Smooth muscle cell of the brain vasculature (primary cell): ENCODE data around the gene SMARCC2.
A peak's percentile ranks its signal among the peaks of the same experiment; 100 is the strongest.
"Not testable (repeated sequence)": the region's sequence is repeated elsewhere in the genome, so short reads cannot be mapped to it uniquely, and the experiment has no call there.

Experiments
- DNase-seq: peaks from one replicate; pipeline ENCODE4 v3.0.0-alpha.2; 2012; ENCODE audit warnings: low read depth, low spot score

The SMARCC2 gene

DNA sequence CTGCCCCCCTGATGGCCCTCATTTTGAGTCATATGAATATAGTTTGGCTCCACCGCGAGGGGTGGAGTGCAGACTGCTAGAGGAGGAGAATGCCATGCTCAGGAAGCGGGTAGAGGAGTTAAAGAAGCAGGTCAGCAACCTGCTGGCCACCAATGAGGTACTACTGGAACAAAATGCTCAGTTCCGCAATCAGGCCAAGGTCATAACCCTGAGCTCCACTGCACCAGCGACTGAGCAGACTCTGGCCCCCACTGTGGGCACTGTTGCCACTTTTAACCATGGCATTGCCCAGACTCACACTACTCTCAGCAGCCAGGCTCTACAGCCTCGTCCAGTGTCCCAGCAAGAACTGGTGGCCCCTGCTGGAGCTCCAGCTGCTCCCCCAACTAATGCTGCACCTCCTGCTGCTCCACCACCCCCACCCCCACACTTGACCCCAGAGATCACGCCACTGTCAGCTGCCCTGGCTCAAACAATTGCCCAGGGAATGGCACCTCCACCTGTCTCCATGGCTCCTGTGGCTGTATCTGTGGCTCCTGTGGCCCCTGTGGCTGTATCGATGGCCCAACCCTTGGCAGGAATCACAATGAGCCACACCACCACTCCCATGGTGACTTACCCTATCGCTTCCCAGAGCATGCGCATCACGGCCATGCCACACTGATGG is 67.9 kb downstream of the SMARCC2 start:
- no peak for DNase-seq

DNA sequence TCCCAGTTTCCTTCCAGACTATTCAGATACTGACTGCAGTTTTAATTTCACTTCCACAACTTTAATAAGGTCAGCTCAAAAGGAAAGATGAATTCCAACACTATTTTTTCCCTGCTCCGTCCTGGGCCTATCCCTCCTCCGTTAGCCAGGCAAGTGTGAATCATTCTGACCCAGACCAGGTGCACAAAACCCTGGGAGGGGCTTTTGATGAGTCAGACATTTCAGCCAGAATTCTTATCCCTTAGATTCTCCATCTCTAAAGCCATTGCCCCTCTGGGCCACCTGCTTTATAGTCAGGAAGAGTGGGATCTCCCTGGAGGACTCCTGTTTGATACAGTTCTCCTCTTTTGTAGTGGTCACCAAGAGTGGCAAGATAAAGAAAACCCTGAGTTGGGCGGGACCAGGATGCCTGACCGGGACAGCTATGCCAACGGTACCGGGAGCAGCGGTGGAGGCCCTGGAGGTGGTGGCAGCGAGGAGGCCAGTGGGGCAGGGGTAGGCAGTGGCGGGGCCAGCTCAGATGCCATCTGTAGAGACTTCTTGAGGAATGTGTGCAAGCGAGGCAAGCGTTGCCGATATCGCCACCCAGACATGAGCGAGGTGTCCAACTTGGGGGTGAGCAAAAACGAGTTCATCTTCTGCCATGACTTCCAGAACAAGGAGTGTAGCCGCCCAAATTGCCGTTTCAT is 69.0 kb downstream of the SMARCC2 start:
- no peak for DNase-seq

DNA sequence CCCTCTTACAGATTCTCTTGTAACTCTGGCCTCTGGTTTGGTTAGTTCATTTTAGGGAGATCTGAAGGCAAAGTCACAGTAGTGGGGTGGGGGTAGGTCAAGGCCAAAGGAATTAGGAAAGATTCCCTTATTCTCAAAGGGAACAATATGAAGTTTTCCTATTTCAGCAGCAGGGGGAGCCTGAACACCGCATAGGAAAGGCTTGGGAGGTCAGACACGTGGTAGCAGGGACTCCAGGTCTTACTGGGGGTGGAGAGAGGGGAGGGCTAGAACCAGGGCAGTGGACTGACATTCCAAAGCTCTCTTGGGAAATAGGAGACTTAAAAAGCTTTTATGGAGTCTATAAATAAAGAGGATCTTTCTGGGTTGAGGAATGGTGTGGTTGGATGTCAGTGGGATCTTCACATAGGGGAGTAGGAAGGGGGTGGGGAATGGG is 69.9 kb downstream of the SMARCC2 start:
- peak; percentile 79 for DNase-seq

DNA sequence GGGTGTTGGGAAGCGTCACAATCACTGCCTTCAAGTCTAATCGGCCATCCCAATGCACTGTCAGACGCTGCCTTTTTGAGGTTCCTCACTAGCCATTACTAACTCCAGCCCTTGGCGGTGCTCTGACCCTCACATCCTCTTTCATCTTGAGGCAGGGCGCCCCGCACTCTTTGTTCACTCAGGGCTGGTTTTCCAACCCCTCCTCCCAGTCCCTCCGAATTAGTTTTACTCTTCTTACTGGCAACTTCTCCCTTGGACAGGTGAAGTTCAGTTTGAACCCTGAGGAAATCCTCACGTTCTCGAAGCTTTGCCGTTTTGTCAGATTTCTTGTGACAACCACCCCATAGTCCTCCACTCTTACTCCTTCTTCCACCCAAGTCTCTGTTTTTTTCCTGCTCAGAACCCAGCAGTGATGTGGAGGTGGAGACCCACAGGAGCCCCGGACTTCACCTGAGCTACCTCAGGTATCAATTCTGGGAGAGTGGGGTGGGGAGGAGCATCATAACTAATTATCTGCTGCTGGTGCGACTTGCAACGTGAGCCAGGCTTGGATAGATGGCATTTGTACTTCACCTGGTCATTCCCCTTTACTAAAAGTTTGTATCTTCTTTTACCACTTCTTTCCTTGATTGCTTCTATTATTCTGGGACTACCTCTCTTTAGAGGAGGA is 70.5 kb downstream of the SMARCC2 start:
- no peak for DNase-seq

DNA sequence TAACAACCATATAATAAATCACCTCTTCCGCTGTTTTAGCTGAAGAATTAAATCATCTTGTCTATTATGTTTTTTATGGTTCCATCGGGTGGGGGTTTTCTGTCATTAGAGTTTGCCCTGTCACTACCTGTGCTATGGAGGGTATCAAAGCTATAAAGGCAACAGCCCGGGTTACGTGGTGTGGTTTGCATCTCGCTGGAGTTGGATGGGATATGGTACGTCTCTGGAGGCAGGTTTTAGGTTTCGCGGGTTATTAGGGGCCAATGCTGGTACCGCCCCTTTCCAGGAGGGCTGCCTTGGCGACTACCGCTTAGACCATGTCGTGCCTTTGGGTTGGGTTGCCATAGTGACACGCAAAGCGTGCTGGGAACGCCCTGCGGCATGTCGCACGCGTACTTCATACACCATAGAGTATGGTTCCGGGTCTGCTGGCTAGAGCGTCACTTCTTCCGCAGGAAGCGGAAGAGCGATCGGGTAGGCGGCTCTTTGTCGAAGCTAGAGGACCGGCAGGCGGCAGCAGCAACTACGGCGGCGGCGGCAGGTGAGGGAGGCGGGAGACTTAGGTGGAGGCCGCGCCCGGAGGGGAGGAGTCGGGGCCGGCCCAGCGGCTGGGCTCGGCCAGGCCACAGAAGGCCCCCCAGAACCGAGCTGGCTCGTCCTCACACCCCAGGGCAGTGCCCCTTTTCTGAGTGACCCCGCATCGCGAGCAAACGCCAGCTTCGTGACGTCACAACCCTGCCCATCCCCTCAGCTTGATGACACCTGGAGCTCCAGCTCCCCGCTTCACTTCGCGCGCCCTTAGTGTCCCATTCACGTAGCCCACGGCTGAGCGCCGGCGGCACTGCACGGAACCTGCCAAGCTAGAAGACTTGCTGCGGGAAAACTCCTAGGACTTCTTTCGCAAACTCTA is 71.2 kb downstream of the SMARCC2 start, which contains the start of gene ZC3H10:
ZC3H10 (plus strand) TSS at position 489 of the 910 bp plus-strand sequence. CDS start 2,297 bp downstream, outside the sequence.
- peak; percentile 98 for DNase-seq

DNA sequence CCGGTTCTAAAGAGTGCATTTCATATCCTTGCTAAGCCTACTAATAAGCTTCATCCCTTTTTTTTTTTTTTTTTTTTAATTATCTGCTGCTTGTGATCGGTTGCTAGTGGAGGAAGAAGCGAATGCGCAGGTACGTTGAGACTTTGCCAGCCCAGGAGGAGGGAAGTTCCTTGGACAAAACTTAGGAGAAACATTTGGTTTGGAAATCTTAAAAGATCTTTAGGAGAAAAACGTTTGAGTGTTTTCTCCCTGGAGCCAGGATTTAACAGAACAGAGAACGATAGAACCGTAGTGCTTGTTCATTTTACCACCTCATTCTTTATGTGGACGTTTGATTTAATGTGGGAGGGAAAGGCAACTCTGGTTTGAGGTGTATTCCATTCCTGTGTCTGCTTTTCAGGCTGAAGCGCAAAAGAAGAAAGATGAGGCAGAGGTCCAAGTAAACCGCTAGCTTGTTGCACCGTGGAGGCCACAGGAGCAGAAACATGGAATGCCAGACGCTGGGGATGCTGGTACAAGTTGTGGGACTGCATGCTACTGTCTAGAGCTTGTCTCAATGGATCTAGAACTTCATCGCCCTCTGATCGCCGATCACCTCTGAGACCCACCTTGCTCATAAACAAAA is 72.1 kb downstream of the SMARCC2 start:
- not testable (repeated sequence) for DNase-seq

DNA sequence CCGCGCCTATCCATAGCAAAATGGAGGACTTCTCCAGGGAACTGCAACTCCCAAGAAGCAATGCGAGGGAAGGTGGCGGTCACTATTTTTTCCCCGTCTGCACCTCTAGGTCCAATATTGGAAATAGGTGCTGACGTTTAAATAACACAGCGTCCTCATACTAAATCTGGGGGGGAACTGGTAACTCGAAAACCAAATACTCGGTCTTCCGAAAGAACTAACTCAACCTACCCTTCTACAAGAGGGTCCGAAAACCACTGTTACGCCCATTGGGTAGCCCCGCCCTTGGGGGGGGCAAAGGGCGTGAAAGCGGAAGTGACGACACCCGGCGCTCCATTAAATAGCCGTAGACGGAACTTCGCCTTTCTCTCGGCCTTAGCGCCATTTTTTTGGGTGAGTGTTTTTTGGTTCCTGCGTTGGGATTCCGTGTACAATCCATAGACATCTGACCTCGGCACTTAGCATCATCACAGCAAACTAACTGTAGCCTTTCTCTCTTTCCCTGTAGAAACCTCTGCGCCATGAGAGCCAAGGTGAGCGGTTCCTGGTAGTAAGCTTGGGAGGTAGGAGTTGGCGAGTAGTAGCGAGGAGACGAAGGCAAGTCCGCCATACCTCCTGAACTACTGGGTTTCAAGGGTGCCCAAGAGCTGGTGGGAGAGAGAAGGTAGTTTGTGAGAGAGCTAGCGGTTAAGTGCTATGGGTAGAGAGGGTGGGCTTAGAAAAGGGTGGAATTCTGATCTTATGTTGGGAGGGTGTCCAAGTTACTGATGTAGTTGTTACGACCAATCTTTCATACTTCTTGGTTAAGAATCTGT is 72.8 kb downstream of the SMARCC2 start, which contains the start of gene RPL41:
RPL41 (plus strand) TSS at position 367 of the 815 bp plus-strand sequence.
- DNase-seq: peak; percentile 91

DNA sequence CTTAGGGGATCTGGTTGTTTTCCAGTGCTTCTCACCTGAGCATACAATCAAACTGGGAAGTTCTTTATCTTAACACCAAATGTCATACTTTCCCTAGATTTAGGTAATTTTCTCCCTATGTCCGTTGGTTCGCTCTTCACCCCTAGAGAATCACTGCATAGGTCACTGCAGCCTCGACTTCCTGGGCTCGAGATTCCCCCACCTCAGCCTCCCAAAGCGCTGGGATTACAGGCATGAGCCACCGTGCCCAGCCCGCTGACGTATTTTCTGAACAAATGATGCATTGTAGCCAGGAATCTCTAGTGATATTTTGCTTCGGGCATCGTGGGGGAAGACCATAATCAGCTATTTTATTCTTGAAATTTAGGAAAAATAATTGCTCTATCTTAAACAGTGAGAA is 74.0 kb downstream of the SMARCC2 start:
- DNase-seq: no peak

DNA sequence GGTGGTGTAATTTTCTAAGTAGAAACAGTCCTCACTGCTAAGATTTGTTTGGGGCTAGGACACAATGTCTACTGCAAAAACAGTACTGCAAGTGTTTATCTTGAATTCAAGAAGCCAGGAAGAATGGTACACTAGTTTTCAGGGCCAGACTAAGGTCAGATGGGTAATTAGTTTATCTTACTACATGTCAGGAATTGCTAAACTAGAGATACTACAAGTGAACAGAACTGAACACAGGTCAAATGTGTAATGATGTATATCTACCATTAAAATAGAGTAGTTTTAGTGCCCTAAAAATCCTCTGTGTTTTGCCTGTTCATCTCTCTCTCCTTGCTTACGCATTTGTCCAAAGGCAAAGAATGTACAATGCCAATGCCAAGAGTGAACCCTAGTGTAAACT is 75.2 kb downstream of the SMARCC2 start:
- DNase-seq: no peak
